Measurements from ENCODE around the gene SLC49A3. TPM values are rescaled to one million over a fixed set of nuclear protein-coding genes. Genes with fewer than 3 reads are reported as not detected.

Gene SLC49A3
- total and polyA plus RNA-seq, 2 experiments from 2014 or later, result 1.3 to 3.7 TPM

- TF ChIP-seq, protein P1, sequence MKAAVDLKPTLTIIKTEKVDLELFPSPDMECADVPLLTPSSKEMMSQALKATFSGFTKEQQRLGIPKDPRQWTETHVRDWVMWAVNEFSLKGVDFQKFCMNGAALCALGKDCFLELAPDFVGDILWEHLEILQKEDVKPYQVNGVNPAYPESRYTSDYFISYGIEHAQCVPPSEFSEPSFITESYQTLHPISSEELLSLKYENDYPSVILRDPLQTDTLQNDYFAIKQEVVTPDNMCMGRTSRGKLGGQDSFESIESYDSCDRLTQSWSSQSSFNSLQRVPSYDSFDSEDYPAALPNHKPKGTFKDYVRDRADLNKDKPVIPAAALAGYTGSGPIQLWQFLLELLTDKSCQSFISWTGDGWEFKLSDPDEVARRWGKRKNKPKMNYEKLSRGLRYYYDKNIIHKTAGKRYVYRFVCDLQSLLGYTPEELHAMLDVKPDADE (IDR thresholded peaks at IDR 0.05), result no peak
- TF ChIP-seq ZNF114 (CRISPR knock-in tag; IDR thresholded peaks at IDR 0.05) (no peak), ZNF331 (CRISPR knock-in tag; IDR thresholded peaks at IDR 0.05; ENCODE audit: low read depth) (no peak), CREB1 (CRISPR knock-in tag; IDR thresholded peaks at IDR 0.05; ENCODE audit: low read depth) (no peak), JUNB (IDR thresholded peaks at IDR 0.05; ENCODE audit: unreplicated experiment) (no peak), EZH2 (IDR thresholded peaks at IDR 0.05; ENCODE audit: low read depth, unreplicated experiment) (no peak), EZH2phosphoT487 (IDR thresholded peaks at IDR 0.05; ENCODE audit: unreplicated experiment) (no peak), STAT1 (IDR thresholded peaks at IDR 0.05; ENCODE audit: unreplicated experiment) (no peak), CTCF (conservative IDR thresholded peaks at IDR 0.05; ENCODE audit: low read depth in 2 of 2) (no peak), ZNF462 (CRISPR knock-in tag; IDR thresholded peaks at IDR 0.05) (no peak), NANOG (IDR thresholded peaks at IDR 0.05; ENCODE audit: borderline replicate concordance) (no peak), POLR2AphosphoS5 (IDR thresholded peaks at IDR 0.05; ENCODE audit: low read depth) (no peak)
- TF ChIP-seq, protein P2, sequence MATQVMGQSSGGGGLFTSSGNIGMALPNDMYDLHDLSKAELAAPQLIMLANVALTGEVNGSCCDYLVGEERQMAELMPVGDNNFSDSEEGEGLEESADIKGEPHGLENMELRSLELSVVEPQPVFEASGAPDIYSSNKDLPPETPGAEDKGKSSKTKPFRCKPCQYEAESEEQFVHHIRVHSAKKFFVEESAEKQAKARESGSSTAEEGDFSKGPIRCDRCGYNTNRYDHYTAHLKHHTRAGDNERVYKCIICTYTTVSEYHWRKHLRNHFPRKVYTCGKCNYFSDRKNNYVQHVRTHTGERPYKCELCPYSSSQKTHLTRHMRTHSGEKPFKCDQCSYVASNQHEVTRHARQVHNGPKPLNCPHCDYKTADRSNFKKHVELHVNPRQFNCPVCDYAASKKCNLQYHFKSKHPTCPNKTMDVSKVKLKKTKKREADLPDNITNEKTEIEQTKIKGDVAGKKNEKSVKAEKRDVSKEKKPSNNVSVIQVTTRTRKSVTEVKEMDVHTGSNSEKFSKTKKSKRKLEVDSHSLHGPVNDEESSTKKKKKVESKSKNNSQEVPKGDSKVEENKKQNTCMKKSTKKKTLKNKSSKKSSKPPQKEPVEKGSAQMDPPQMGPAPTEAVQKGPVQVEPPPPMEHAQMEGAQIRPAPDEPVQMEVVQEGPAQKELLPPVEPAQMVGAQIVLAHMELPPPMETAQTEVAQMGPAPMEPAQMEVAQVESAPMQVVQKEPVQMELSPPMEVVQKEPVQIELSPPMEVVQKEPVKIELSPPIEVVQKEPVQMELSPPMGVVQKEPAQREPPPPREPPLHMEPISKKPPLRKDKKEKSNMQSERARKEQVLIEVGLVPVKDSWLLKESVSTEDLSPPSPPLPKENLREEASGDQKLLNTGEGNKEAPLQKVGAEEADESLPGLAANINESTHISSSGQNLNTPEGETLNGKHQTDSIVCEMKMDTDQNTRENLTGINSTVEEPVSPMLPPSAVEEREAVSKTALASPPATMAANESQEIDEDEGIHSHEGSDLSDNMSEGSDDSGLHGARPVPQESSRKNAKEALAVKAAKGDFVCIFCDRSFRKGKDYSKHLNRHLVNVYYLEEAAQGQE (IDR thresholded peaks at IDR 0.05; ENCODE audit: unreplicated experiment), result no peak
- no peak overlapping the region for H3K4me2 ChIP-seq
- H3K27ac ChIP-seq (ENCODE audit: low read depth), result no peak overlapping the region
- ATAC-seq, result no peak
- H3K9me2 ChIP-seq (ENCODE audit: insufficient read depth), result no peaks in the 10 kb centered on the region
- H3K27me3 Mint-ChIP-seq (ENCODE audit: insufficient read depth, low read depth, poor library complexity), result peaks cover 20% of the 10 kb centered on the region
- H3K27ac Mint-ChIP-seq, result no peak overlapping the region
- no peak overlapping the region for H2AFZ ChIP-seq
- H4K20me1 ChIP-seq (replicated peaks; ENCODE audit: insufficient read depth), result no peaks in the 10 kb centered on the region
- no peaks in the 10 kb centered on the region for H3F3A ChIP-seq (replicated peaks; ENCODE audit: low read depth)
- no peak overlapping the region for H3K4me3 Mint-ChIP-seq
- no peak for DNase-seq (ENCODE audit: low spot score)
- H3K4me1 ChIP-seq (ENCODE audit: insufficient read depth), result no peaks in the 10 kb centered on the region
- no peaks in the 10 kb centered on the region; the same call in 2 of the 3 replicates for H3K36me3 Mint-ChIP-seq (ENCODE audit: low read depth)
- no peak overlapping the region for H3K4me3 ChIP-seq
- H3K4me1 Mint-ChIP-seq, result peaks cover 9% of the 10 kb centered on the region
- H3K27me3 ChIP-seq (ENCODE audit: insufficient read depth), result no peaks in the 10 kb centered on the region
- H3K9me3 Mint-ChIP-seq, result no peaks in the 10 kb centered on the region
- no peaks in the 10 kb centered on the region for H3K79me2 ChIP-seq (replicated peaks; ENCODE audit: insufficient read depth)
- no peaks in the 10 kb centered on the region for H3K36me3 ChIP-seq (ENCODE audit: insufficient read depth)
Observed at GRCh38 chr4:653080-653821, 35.7 kb downstream of the SLC49A3 start.
